ENCODE data around the gene SLC2A9. TPM values are rescaled to one million over a fixed set of nuclear protein-coding genes. Genes with fewer than 3 reads are reported as not detected.

Gene SLC2A9
- total RNA-seq, 2 donors from 2014 or later = 10.3 to 12.4 TPM

DNA sequence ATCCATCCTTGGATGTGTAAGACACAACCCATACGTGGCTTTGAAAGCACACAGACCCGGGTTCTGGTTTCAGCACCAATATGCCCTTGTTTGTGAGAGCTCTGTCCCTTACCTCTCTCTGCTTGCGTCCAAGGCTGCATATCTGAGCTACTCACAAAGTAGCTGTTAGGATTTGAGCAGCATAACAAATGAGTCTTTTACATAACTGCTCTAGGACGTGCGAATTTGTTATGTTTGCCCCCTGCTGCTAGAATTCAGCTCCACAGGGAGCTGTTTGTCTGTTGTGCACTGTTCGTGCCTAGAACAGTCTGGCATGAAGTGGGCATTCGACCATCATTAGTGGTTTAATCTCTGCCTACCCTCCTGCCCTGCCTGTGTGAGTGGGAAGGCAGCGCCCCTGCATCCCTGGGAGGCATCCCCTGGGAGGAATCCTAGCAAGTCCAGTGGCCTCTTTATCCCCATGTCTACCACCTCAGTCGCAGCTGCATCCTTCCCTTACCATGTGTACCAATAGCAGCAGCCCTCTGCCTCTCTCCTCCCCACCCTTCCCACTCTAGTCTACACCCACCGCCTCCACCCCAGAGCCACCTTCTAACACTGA is 42.1 kb downstream of the SLC2A9 start:
- intact Hi-C loops (cut with DNase I) = no loop called here
- ATAC-seq = no peak

DNA sequence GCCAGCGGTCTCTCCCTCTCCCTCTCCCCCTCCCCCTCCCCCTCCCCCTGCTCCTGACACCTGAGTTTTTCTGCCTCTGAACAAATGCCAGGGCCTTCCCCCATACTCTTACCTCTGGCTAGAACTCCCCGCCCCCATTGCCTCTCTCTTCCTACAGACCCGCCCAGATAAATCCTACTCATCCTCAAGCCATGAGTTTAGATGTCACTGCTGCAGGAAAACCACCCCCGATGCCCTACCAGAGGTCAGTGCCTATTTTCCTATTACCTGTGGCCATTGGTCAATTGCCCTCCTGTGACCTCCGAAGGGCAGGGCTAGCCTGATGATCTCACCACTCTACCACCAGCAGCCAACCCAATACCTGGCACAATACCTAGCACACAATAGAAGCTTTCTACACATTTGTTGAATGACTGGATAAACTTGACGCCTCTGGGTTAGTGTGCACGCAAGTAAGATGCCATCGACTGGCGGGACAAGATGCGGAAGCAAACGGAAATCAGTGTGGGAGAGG is 43.7 kb downstream of the SLC2A9 start:
- no peak for ATAC-seq
- intact Hi-C loops (cut with DNase I) = no loop called here

More for the DNA sequence above, 42.1 kb downstream of the SLC2A9 start:
- no peak for DNase-seq

DNA sequence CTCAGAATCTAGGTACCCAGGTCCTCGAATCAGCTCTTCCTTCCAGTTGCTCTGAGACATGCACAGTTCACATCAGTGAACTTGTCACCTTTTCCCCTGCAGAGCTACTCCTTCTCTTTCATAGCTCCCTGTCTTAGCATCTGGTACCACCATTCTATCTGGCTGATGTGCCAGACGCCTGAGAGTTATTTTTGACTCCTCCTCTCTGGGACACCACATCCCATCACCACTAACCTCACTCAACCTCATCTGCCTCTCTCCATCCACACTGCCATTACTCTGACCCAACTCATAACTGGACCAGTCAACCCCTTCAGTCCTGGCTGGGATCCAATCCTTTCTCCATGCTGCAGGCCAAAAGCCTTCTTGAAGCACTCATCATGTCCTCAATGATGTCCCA is 44.5 kb downstream of the SLC2A9 start:
- ATAC-seq (no peak), DNase-seq (no peak)
- intact Hi-C loops (cut with DNase I) = no loop called here

More for the DNA sequence above, 43.7 kb downstream of the SLC2A9 start:
- DNase-seq = no peak

DNA sequence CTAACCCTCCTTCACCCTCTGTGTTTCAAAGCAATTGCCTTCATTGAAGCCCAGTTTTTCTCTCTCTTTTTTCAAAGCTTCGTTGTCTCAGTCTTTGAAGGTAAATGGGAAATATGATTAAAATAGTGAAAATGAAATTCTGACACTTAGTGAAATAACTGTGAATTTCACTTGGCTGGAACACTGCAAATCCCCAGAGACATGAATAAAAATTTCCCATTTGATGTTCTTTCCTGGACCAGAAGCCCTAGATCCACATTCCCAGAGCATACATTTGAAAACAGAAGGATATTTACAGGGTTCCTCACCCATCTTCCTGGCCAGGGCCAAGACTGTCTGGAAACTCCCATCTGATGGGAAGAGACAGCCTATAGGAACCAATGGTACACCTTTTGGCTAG is 45.0 kb downstream of the SLC2A9 start:
- intact Hi-C loops (cut with DNase I) = no loop called here
- ATAC-seq = no peak
- DNase-seq = no peak

DNA sequence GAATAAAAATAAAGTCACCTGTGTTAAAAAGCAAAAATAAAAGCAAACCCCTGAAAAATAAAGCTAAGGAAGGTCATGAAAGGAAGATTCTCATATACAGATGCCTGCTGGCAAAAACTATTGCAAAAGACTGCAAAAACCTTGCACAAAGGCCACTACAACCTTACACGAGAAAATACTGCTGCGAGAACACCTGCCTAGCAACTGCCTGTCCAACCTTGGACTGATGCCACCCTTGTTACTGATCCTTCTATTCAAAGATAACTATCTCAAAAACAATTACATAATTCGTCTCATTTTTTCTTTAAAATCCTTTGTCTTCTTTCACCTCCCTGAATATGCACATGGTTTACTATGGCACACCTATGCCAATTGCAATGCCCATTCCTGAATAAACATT is 49.6 kb downstream of the SLC2A9 start:
- no peak for ATAC-seq
- intact Hi-C loops (cut with DNase I) = no loop called here

DNA sequence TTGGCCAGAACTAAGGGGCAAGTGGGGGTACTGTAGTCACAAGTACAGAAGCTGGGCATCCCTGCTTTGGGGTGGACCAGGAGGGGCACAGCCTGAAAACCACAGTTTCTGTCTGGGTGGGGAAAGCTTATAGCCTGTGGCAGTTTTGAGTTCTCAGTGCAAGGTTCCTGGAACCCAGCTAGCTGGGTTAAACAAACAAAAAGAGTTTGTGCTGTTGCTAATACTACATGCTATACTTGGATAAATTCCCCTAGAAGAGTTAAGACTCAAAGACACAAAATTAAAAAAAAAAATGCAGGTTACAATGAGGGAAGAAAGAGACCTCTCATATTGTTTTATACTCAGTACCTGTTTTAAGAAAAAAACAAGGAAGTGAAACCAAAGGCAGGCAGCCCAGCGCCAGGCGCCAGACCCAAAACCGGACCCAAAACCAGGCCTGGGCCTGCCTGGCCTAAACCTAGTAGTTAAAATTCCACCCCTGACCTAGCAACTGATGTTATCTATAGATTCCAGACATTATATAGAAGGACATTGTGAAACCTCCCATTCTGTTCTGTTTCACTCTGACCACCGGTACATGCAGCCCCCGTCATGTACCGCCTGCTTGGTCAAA is 50.8 kb downstream of the SLC2A9 start:
- DNase-seq (no peak), ATAC-seq (no peak)
- intact Hi-C loops (cut with DNase I) = no loop called here

More for the DNA sequence above, 49.6 kb downstream of the SLC2A9 start:
- DNase-seq = no peak

DNA sequence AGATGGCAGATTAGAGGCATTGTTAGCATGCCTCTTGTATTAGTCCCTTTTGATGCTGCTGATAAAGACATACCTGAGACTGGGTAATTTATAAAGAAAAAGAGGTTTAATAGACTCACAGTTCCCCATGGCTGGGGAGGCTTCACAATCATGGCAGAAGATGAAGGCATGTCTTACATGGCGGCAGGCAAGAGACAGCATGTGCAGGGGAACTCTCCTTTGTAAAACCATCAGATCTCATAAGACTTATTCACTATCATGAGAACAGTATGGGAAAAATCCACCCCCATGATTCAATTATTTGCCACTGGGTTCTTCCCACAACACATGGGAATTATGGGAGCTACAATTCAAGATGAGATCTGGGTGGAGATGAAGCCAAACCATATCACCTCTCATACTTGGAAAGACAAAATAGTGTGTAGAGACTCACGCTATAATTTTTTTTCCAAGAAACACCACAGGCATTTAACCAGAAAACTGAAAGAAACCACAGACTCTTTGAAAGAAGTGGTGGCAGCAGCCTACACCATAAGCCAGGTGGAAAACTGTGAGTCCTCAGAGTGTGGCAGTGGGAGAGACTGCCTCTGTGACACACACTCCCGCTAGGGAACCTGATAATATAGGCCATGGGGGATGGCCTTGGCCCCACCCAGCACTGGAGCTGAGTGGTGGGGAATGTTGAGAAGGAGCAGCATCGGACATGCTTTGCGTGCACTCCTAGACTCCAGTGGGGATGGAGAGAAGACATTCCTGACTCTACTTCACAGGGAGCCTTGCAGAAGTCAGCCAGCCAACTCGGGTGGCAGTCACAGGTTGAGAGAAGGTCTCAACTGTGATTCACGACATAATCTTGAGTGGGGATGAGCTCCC is 51.5 kb downstream of the SLC2A9 start:
- ATAC-seq (no peak), DNase-seq (no peak)
- intact Hi-C loops (cut with DNase I) = no loop called here

DNA sequence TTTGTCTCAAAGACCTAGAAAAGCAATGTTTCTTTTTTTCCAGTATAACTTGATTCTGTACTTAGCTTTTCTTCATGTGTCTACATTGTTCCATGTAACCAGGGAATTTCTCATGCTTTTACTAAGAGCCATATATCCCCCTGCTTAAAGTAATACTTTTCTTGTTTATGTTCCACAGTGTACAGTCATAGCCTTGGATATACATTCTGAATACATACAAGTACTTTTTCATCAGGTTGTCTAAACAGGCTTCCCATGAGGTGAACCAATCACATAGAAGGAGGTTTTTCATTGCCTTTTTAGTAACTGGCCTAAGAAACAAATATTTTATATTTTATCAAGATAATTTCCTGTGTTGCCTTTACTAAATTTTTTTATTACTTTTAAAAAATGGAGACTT is 52.8 kb downstream of the SLC2A9 start:
- DNase-seq (no peak), ATAC-seq (no peak)
- intact Hi-C loops (cut with DNase I) = no loop called here

DNA sequence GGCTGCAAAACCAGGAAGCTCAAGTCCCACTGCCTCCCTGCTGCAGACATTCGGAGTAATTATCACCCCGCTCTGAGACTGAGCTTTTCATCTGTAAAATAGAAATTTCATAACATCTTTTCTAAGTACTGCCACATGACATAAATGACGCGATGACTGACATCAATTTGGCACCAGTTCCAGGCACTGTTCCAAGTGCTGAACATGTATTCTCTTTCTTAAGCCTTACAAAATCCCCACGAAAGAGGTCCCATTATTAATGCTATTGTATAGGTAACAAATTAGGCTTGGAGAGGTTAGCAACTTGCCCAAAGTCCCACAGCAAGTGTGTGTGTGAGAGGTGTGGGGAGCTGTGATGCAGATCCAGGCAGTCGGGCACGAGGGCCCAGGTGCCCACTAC is 56.4 kb downstream of the SLC2A9 start:
- intact Hi-C loops (cut with DNase I) = no loop called here
- no peak for ATAC-seq
- DNase-seq = no peak

DNA sequence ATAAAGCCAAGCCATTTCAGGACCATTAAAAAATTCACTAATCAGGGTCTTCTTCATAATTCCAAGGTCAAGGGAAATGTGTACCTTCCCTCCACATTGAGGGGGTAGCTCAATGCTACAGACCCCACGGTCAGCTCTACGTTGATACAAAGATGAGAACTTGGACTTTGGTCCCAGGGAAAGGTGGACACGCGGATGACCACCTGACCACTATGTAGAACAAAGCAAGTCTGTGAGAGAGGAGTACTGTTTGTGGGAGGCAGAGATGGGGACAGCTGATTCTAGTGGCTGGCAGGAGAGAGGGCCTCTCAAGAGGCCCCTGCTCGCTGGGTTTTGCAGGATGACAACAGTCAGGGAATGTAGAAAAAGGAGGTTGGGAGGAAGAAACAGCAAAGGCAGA is 58.0 kb downstream of the SLC2A9 start:
- intact Hi-C loops (cut with DNase I) = no loop called here
- ATAC-seq (no peak), DNase-seq (no peak)

DNA sequence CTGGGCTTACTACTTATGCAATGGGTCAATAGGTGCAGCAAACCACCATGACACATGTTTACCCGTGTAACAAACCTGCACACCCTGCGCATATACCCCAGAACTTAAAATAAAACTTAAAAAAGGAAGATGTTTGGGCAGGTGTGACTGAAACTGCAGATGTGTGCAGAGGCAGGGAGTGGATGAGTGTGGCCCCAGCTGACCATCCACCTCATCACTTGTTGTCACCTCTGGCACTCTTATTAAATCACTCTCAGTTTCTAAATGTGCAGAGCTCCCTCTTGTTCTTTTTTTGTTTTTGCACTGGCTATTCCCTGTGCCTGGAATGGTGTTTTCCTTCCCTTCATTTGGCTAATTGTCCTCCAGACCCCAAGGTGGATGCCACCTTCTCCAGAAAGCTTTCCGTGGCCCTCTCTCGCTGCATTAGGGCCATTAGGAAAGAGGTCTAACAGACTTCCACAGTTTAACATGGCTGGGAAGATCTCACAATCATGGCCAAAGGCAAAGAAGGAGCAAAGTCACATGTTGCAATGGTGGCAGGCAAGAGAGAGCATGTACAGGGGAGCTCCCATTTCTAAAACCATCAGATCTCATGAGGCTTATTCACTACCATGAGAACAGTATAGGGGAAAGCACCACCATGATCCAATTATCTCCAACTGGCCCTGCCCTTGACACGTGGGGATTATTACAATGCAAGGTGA is 58.5 kb downstream of the SLC2A9 start:
- intact Hi-C loops (cut with DNase I) = no loop called here
- DNase-seq (no peak), ATAC-seq (no peak)

DNA sequence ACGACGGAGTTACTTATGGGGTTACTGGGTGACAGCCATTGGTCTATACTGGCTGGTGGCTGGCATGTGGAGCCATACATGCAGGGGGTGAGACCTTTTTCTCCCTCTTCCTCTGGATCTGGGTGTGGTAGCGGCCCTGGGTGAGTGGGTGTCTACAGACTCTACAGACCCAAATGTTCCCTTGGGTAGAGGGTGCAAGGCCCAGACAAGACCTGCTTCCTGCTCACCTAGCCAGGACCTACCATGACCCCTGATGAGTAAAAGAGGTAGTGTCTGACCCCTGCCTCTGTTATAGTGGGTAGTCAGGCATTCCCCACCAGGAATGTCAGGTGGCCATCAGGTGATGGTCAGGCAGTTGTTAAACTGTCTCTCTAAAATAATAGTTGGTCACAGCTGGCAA is 66.8 kb downstream of the SLC2A9 start:
- intact Hi-C loops (cut with DNase I) = no loop called here
- ATAC-seq = no peak
- DNase-seq = no peak

DNA sequence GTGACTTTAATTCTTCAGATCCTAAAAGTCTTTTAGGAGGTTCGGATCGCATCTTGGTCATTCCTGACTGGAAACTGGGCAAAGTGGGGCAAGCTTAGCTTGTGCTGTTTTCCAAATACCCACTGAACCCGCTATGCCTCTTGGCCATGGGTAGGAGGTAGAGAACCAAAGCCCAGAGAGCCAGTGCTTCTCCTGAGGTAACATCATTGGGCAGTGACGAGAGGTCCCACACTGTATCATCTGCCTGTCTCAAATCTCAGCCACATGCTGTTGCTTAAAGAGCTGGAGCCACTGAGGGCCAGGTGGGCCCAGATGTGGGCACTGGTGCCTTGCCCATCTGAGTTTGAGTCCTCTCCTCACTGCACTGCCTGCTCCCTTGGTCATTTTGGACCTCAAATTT is 68.2 kb downstream of the SLC2A9 start:
- no peak for DNase-seq
- intact Hi-C loops (cut with DNase I) = no loop called here
- no peak for ATAC-seq

DNA sequence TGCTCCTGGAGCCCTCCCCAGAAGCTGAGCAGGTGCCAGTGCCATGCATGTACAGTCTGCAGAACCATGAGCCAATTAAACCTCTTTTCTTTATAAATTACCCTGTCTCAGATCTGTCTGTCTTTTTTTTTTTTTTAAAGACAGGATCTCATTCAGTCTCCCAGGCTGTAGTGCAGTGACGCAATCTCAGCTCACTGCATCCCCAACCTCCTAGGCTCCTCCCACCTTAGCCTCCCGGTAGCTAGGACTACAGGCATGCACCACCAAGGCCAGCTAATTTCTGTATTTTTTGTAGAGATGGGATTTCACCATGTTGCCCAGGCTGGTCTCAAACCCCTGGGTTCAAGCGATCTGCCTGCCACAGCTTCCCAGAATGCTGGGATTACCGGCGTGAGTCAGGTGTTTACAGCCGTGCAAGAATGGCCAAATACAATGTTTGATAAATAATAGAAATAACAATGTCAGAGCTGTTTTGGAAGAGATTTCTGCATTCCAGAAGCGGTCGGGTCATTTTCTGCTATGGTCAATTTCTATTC is 68.8 kb downstream of the SLC2A9 start:
- no peak for ATAC-seq
- DNase-seq = no peak
- intact Hi-C loops (cut with DNase I) = no loop called here

DNA sequence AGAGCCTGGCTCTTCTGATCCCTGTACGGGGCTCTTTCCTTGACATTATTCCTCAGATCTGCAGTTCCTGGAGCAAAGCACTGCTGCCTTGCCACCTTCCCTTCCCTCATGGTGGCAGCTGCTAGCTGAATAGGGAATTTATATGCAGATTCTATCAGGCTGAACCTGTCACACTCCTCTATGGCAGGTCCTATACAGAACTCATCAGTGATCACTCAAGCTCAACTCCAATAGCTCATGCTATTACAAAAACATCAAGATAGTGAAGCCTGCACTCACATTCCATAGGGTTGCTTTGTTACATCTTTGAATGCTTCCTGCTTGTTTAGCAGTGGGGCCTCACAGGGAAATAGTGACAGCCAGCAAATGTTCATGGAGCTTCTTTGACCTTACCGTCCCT is 71.7 kb downstream of the SLC2A9 start:
- DNase-seq (no peak), ATAC-seq (no peak)
- intact Hi-C loops (cut with DNase I) = no loop called here

DNA sequence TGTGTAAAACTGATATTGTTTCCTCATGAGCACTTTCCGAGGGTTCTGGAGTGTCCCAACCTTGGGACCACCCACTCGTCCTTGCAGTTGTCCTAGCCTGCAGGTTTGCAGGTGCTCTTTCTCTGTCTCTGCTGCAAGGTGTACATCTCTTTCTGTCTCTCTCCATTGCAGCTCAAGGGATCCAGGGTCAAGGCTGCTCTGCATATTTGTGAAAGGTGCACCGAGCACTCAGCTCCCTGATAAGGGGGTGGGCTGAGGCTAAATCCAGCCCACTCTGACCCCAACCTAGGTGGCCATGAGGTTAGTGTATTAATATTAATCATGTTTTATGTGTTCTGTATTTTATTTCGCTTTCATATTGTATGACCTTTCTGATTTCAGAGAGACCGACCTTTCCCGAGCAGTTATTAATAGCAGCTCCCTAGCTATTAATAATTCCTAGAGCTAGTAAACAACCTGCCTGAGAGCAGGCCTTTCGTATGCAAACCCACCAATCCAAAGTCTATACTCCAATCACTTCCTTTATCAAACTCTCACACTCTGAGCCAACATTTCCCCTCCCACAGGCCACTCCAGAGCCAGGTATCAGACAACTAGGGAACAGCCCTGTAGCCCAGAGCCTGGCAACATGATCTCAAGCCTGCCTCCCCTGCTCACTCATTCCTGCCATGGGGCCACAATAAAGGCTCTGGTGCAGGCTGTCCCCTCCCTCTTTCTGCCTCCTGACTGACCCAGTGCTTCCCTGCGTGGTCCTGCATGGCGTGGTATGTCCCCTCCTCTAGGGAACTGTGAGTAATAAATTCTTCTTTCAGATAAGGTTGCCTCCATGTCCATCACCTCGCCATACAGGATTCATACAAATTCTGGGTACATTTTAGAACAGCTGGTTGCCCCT is 73.9 kb downstream of the SLC2A9 start:
- no peak for DNase-seq
- intact Hi-C loops (cut with DNase I) = no loop called here
- peak in 1 of 2 donors; percentile 61 for ATAC-seq

DNA sequence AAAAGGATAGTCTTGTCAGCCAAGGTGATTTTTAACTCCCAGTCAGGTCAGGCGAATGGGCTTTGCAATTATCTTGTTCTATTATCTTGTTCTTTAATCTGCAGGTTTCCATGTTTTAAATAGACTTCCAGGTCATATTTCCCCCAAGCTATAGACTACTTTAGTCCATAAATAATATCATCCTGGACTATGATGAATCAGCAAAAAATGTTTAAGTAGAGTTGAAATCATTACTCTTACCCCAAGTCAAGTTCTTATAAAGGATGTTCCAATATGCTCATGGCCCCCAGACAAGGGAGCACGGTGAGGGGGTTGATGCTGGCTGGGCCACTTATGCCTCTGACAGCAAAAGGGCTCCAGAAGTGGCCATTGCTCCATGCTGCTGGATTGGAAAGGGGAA is 75.1 kb downstream of the SLC2A9 start:
- intact Hi-C loops (cut with DNase I) = no loop called here
- DNase-seq = no peak

More for the DNA sequence above, 75.1 kb downstream of the SLC2A9 start:
- ATAC-seq = no peak

Measured in left cardiac atrium (tissue), 4 donors.